Measurements from ENCODE around the gene APBB2.

DNA sequence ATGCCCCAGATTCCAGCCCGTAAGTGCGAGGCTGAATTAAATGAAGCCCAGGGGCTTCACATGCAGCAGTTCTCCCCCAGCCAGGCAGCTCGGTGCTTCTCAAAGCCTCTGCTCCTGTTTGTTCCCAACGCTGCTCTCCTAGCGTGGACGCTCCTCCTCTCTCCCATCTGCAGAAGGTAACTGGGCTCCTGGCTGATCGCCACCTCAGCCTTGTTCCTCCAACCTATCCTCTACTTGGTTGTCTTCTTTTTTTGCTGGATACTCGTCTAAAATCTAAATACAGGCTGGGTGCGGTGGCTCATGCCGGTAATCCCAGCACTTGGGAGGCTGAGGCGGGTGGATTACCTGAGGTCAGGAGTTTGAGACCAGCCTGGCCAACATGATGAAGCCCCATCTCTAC lies 394.2 kb downstream of the APBB2 start:
- TF ChIP-seq, protein P1, sequence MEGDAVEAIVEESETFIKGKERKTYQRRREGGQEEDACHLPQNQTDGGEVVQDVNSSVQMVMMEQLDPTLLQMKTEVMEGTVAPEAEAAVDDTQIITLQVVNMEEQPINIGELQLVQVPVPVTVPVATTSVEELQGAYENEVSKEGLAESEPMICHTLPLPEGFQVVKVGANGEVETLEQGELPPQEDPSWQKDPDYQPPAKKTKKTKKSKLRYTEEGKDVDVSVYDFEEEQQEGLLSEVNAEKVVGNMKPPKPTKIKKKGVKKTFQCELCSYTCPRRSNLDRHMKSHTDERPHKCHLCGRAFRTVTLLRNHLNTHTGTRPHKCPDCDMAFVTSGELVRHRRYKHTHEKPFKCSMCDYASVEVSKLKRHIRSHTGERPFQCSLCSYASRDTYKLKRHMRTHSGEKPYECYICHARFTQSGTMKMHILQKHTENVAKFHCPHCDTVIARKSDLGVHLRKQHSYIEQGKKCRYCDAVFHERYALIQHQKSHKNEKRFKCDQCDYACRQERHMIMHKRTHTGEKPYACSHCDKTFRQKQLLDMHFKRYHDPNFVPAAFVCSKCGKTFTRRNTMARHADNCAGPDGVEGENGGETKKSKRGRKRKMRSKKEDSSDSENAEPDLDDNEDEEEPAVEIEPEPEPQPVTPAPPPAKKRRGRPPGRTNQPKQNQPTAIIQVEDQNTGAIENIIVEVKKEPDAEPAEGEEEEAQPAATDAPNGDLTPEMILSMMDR (conservative IDR thresholded peaks at IDR 0.05) = no peak
- no peak for TF ChIP-seq ZFX (IDR thresholded peaks at IDR 0.05)
